Stimulated activated CD8-positive, alpha-beta memory T cell treated with anti-CD3 and anti-CD28 coated beads, Interleukin-7, amount 100 ng/mL, for 1 hour (primary cell): Measurements from ENCODE around the gene ELOVL6.
"Not testable (repeated sequence)": the region's sequence is repeated elsewhere in the genome, so short reads cannot be mapped to it uniquely, and the experiment has no call there.

ENCODE experiments used
- DNase-seq, 2 donors: peaks; one replicate each; pipeline ENCODE4 v3.0.0-alpha.2; 2020; ENCODE audit warnings: low read depth in 2 of 2

The ELOVL6 gene

DNA sequence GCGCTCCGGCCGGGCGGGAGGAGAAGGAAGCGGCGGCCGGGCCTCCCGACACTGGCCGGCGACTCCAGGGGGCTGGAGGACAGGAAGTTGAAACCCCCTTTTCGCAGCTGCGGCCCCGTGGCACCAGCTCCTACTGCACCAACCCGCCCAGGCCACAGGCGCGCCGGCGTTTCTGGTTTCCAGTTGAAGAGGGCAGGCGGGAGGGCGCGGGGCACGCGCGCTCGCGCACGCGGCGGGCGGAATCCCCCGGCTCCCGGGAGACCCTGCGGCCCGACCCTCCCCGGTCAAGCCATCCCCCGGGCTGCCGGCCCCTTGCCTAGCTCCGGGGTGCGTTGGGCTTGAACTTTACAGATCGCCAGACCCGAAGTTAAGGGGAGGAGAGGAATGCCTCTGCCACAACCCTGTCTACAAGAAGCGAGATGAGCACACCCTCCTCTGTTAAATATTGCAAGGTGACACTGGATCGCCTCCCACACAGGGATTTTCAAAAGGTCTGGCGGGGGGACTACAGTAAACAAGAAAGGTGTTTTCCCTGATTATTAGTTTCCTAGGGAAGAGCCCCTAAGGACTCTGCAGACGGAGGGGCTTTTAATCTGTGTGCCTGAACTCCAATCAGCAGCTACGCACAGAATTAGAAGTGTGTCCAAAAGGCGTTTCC is 1.4 kb downstream of the ELOVL6 start:
- peak in 1 of 2 donors; percentile 30 for DNase-seq

DNA sequence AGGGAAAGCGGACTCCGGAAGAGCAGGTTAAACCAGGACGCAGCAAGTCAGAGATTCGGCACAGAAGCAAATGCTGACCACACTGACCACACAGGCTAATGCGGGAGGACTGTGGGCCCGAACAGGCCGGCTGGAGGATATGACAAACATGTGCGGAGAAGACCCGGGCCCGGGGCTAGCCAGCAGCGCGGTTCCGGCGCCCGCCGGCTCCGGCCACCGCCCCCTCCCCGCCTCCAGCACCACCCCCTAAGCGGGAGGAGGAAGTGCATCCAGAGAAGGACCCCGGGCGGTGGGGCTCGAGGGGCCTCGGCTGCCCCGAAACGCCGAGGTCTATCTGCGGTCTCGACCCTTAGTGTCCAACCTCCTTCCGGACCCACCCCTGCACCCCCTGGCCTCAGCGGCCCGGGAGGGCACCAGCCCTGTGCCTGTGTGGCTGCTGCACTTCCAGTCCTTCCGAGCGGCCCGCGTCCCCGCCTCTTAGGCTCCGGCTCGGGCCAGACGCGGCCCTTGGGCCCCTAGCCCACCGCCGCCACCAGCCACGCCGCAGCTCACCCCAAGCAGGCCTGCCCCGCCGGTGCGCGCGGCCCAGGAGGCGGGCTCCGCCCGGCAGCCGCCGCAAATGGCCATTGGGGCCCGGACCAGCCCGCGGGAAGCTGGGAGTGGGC is 2.1 kb downstream of the ELOVL6 start:
- DNase-seq = peak in 1 of 2 donors; percentile 3

DNA sequence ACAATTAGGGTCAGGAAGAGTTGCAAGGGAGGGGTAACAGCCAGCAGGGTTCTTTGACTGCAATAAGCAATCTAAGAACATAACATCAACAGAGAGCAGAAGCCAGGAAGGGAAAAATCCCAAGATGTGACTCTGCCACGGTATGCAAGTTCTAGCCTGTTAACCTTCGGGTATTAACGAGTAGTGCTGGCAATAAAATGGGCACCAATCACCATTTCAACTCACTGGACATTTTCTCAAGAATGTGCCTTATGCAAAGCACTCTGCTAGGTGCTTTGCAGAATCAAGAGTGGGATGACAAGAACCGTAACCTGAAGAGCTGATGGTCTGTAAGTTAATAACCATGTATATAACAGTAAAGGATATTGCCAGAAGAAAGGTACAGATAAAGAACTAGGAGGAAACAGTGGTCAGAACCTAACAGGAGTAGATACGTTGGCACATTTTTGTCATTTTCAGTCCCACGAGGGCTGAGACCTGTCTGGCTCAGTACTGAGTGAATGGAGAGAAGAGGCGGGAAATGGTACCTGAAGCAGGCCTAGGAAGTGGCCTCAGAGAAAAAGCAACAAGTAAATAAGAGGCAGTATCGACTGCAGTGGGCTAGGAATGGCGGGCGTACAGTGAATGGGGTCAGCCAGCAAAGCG is 2.7 kb downstream of the ELOVL6 start:
- no peak for DNase-seq

- DNase-seq = peak; percentile 29 to 46
Observed at GRCh38 chr4:110193822-110194761, 4.3 kb downstream of the ELOVL6 start.

DNA sequence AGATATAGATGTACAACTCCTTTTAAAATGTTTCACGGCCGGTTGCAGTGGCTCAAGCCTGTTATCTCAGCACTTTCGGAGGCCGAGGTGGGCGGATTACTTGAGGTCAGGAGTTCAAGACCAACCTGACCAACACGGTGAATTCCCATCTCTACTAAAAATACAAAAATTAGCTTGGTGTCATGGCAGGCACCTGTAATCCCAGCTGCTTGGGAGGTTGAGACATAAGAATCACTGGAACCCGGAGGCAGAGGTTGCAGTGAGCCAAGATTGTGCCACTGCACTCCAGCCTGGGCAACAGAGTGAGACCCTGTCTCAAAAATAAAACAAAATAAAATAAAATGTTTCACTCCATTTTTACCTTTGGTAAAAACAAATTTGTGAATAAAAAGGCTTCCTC is 5.1 kb downstream of the ELOVL6 start:
- not testable (repeated sequence) for DNase-seq

GRCh38 chr4:110190249-110190648 is 8.2 kb downstream of the ELOVL6 start:
- no peak for DNase-seq

GRCh38 chr4:110188113-110188512 is 10.3 kb downstream of the ELOVL6 start:
- no peak for DNase-seq

- no peak for DNase-seq
Observed at GRCh38 chr4:110184791-110185155, 13.6 kb downstream of the ELOVL6 start.

DNA sequence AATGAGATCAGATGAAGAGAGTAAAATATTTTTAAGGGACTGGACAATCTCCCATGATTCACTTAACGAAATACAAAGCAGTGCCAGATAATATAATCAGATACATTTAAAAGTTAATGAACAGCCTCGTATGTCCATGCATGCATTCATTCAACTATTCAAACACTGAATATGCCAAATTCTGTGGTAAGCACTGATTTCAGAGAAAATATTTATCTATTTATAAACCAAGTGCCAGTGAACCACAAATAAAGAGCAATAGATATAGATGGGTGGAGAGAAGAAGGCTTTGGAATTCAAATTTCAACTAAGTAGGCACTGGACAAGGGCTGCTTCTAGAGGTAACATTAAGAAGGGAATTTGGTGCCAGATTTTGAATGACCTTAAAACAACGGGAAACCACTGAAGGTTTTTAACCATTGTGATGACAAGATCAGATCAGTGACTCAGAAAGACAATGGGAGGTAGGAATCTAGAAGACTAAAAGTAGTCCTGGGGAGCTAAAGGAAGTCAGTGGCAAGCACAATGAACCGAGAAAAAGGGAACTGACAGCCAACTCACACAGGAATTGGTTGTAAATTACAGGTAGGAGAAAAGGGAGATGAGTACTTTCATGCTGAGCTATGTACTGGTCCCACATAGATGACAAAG is 14.2 kb downstream of the ELOVL6 start:
- no peak for DNase-seq

DNA sequence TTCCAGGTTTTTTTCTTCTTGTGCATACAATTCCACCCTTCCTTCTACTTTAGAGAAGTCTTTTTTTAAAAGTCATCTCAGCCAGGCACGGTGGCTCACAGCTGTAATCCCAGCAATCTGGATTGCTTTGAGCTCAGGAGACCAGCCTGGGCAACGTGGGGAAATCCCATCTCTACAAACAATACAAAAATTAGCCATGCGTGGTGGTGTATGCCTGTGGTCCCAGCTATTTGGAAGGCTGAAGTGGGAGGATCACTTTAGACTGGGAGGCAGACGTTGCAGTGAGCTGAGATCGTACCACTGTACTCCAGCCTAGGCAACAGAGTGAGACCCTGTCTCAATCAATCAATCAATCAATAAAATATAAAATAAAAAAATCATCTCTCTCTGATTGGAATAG is 14.8 kb downstream of the ELOVL6 start:
- no peak for DNase-seq

- no peak for DNase-seq
Observed at GRCh38 chr4:110183058-110183457, 15.4 kb downstream of the ELOVL6 start.

DNA sequence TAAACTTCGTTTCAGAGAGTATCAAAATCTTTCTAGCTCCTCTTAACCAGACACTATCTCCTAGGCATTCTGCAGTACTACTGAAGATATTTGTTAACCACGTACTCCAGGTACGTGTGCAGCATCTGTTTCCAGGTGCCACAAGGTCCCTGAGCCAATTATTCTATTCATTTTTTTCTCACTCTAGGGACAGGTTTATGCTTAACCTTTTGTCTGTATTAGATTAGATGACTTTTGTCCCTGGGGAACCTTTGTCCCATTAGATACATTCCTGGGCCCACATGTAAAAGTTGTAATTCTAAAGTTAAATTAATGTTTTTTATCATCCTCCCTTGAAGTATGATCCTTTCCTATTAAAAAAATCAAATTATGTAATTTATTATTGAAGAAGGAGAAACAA is 16.5 kb downstream of the ELOVL6 start:
- no peak for DNase-seq

DNA sequence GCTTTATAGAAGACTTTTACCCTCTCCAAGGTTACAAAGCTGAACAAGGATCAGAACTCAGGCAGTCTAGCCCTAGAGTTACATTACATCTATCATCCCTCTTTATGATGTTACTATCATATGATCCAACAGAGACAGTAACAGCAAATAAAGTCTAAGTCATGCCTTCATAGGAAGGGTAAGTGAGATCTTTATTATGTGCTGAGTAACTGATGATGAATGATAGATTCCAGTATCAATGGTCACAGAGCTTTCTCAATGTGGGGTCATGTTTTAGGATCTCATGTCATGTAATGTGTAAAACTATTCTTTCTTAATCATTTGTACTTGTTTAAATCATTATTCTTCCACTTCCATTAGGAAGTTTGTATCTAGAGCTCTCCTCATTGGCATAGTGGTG is 22.8 kb downstream of the ELOVL6 start:
- DNase-seq = no peak

GRCh38 chr4:110172972-110173371 is 25.4 kb downstream of the ELOVL6 start:
- DNase-seq = no peak

GRCh38 chr4:110171971-110172370 is 26.4 kb downstream of the ELOVL6 start:
- no peak for DNase-seq

DNA sequence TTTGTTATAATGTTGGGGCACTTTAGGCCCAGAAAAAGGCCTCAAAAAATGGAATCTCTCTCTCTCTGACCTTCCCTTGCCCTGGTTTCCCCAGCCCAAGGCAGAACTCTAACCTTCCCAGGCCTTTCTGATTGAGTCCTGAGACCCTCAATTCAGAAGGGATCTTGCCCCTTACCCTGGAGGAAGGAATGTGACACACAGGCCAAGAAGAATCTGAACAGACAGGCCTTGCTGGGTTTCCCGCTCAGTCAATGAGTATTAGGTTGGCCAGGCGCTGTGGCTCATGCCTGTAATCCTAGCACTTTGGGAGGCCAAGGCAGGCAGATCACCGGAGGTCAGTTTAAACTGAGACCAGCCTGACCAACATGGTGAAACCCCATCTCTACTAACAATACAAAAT is 27.6 kb downstream of the ELOVL6 start:
- no peak for DNase-seq

GRCh38 chr4:110165382-110166286 is 32.8 kb downstream of the ELOVL6 start:
- peak; percentile 11 to 23 for DNase-seq

GRCh38 chr4:110164856-110165255 is 33.6 kb downstream of the ELOVL6 start:
- no peak for DNase-seq

GRCh38 chr4:110164251-110164650 is 34.2 kb downstream of the ELOVL6 start:
- no peak for DNase-seq

DNA sequence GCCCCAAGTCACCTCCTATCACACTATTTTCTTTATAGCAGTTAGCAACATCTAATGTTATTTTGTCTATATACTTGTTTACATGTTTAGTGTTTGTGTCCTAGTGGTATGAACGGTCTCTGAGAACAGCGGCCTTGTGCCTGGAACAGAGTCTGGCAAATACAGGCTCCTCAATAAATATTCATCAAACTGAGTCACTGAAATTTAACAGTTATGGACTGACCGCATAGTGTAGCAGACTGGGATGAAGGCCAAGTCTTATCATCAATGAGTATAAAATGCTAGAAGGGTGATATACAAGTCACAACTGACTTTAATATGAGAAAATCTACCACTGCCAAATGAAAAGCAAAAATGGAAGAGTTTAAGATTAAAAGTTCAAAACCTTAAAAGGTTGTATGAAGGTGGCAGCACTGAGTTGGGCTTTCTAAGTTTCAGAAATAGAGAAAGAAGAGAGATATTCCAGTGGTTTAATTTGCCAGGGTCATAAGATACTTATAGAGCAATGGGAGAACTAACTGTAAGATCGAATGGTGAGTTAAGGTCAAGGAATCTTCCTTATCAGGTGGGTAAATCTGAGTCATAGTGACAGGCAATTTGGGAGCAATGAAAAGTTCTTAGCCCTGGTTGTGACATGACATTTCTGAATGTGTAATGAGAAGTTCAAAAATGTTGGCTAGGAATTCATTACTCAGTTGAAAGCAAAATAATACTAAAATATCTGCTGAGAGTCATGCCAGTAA is 34.9 kb downstream of the ELOVL6 start:
- DNase-seq = no peak
